GM06990 (cell line): ENCODE data around the gene MEIOB.

ENCODE experiments used
- DNase-seq: peaks from one replicate; pipeline ENCODE4 v3.0.0-alpha.2; 2011; ENCODE audit not compliant: insufficient read length; ENCODE audit errors: extremely low read depth
- H3K27me3 ChIP-seq: replicated peaks from 2 replicates; pipeline ENCODE4 v1.6.0; 2011; ENCODE audit warnings: low read length; ENCODE audit not compliant: control insufficient read depth, insufficient read depth
- H3K36me3 ChIP-seq: 2 replicates; pipeline ENCODE4 v1.5.1; 2011; ENCODE audit warnings: low read length; ENCODE audit not compliant: control insufficient read depth, insufficient read depth
- H3K4me3 ChIP-seq: replicated peaks from 2 replicates; pipeline ENCODE4 v1.5.1; 2011; ENCODE audit warnings: low read depth, mild to moderate bottlenecking, control low read depth, low read length
- TF ChIP-seq, protein P1 (sequence below): IDR thresholded peaks from 2 replicates; pipeline ENCODE4 v1.5.1; 2011; ENCODE audit warnings: low read length, control low read depth, mild to moderate bottlenecking, inconsistent platforms; ENCODE audit not compliant: insufficient read depth, poor library complexity, severe bottlenecking

The MEIOB gene

DNA sequence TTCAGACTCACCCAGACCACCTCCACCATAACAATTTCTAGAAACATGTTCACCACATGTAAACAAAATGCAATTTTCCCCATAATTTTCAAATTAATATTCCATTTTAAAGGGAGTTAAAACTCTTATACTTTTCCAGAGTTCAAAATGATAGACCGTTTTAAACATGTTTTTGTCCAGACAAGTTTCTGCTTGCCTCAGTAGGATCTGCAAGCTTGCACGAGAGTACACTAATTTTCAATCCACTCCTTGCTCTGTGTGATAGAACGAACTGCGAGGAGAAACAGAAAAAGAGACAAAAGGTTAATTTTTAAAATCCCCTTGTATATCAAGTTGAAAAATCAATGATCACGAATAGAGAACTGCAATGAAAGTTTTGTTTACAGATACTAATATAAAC is 37.9 kb downstream of the MEIOB start:
- TF ChIP-seq, protein P1, sequence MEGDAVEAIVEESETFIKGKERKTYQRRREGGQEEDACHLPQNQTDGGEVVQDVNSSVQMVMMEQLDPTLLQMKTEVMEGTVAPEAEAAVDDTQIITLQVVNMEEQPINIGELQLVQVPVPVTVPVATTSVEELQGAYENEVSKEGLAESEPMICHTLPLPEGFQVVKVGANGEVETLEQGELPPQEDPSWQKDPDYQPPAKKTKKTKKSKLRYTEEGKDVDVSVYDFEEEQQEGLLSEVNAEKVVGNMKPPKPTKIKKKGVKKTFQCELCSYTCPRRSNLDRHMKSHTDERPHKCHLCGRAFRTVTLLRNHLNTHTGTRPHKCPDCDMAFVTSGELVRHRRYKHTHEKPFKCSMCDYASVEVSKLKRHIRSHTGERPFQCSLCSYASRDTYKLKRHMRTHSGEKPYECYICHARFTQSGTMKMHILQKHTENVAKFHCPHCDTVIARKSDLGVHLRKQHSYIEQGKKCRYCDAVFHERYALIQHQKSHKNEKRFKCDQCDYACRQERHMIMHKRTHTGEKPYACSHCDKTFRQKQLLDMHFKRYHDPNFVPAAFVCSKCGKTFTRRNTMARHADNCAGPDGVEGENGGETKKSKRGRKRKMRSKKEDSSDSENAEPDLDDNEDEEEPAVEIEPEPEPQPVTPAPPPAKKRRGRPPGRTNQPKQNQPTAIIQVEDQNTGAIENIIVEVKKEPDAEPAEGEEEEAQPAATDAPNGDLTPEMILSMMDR: no peak
- Histone ChIP-seq H3K27me3 (no peaks in the 10 kb centered on the region), H3K36me3 (no peaks in the 10 kb centered on the region; the same call in 1 of the 2 replicates), H3K4me3 (no peak overlapping the region)
- no peak for DNase-seq

DNA sequence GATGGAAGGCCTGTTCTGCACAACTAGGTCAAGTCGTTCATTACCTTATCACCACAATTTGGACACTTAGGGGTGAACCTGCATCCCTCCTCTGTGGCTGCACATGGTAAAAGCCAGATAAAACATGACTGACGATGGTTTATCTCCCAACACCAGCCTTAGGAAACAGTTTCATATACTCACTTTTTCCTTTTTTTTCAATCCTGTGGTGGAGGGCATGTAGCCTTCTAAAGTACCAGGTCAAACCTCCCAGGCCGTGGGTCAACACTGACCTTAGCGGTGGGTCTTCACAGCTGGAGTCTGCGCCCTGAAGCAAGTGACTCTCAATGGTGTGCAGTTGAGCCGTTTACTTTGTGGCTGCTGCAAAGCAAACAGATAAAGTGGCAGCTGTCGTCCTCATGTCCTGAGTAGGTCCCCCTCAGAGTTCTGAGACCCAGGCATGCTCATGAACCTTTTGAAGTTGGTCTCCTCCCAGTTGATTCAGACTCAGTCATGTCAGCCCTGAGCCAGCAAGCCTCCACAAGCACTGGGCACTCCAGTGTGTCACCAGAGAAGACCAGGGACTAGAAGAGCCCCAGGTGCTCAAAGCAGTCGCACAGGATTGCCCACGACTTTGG is 39.0 kb downstream of the MEIOB start:
- Histone ChIP-seq H3K36me3 (no peaks in the 10 kb centered on the region; the same call in 1 of the 2 replicates), H3K4me3 (no peak overlapping the region), H3K27me3 (no peaks in the 10 kb centered on the region)
- DNase-seq: no peak
- TF ChIP-seq, protein P1: no peak

DNA sequence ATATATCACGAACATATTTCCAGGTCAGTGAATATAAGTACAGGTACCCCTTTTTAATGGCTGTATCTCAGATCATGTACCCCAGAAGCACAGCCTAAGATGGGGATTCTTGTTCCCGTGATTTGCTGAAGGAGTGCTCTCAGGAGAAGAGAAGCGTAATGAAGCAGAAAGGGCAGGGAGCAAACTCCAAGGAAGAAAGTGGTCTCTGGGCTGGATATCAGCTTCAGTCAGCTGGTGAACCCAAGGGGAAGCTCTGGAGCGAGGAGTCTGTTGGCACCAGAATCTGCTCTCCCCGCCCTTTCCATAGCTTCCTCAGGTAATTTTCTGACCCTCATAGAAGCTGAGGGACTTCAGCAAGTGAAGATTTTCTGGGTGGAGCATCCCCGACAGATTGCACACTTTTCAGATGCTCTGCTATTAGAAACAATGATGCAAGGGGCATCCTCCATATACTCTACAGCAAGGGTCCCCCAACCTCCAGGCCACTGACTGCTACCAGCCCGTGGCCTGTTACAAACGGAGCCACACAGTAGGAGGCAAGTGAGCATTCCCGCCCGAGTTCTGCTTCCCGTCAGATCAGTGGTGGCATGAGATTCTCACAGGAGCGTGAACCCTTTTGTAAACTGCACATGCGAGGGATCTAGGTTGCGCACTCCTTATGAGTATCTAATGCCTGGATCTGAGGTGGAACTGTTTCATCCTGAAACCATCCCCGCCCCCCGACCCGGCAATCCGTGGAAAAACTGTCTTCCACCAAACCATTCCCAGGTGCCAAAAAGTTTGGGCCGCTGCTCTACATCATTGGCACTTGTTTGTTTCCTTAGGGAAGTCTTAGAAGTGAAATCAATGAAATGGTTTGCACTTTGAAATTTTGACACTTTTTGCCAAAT is 40.5 kb downstream of the MEIOB start:
- Histone ChIP-seq H3K4me3 (no peak overlapping the region), H3K36me3 (no peaks in the 10 kb centered on the region; the same call in 1 of the 2 replicates), H3K27me3 (no peaks in the 10 kb centered on the region)
- no peak for DNase-seq
- TF ChIP-seq, protein P1: no peak

DNA sequence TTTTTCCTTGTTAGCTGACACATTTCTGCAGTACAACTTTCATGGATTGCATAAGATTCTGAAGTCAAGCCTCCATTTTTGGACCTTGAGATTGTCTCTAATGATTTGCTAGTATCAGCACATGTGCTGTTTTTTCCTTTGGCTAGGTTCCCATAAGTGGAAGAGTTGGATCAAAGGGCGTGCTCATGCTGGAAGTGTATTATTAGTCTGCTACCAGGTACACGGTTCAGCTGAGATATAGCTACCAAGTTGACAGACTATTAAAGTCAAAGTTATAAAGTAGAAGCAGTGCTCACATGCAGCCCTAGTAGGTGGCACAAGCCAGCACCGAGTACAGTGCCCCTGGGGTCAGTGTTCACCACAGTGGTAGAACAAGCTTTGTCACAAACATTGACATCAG is 41.8 kb downstream of the MEIOB start:
- Histone ChIP-seq H3K36me3 (no peaks in the 10 kb centered on the region; the same call in 1 of the 2 replicates), H3K4me3 (no peak overlapping the region), H3K27me3 (no peaks in the 10 kb centered on the region)
- no peak for DNase-seq
- TF ChIP-seq, protein P1: no peak

DNA sequence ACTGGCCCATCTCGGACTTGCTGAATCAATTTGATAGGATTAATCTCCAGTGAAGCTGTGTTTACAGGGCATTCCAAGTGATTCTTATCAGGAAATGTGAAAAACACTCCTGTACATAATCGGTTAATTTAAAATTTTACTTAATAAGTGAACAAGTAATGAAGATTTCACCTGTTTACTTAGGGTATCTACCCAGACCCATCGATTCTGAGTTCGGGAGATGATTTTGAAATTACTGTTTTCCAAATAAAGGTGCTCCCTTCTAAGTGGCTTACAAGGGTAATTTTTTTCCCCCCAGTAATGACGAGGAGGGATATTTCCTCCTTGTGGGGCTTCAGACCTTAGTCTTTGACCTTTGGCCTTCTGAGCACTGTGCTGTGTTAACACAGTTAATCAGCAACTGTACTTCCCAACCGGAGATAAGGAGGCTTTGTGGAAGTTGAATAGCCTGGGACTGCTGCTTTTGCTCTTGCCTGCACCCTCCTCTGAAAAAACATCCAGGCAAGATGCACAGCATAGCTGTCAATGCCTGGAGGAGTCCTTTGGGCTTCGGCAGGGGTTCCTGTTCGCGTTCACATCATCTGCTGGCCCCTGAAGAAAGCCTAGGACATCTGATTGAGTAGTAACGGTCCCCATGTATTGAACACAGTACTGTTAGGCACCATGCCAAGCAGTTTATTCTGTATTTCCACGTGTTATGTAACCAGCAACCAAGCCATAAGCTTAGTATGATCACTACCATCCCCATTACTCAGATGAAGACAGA is 43.1 kb downstream of the MEIOB start:
- Histone ChIP-seq H3K36me3 (no peaks in the 10 kb centered on the region; the same call in 1 of the 2 replicates), H3K27me3 (no peaks in the 10 kb centered on the region), H3K4me3 (no peak overlapping the region)
- no peak for DNase-seq
- TF ChIP-seq, protein P1: no peak
